NOMO-1 treated with DMSO at 0.1 percent for 48 hours (cell line): Measurements from ENCODE around the gene GUCY2F.

Source experiments
- DNase-seq: peaks from one replicate; lab custom pipeline; 2025; ENCODE audit not compliant: unreplicated experiment; lab: John Stamatoyannopoulos, UW

Gene GUCY2F

DNA sequence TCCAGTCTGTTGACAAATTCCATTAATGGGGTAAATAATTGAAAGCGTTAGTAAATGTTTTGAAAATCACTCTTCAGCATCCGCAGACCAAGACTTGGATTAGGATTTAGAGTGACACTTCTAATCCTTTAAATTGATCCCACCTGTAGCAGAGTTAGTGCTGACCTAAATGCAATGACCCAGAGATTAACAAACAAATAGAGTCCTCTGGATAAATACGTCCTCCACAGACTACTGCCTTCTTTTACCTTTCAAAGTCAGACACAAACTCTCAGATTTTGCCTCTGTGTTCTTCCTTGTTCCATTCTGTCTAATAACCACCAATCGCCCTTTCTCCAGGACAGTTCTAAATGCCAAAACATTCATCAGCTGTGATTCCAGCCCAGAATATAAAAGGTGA lies at the start of gene GUCY2F:
TSS of gene GUCY2F (minus strand) at position 101 of the 400 bp plus-strand sequence. CDS start 6,150 bp downstream, outside the sequence.
- no peak for DNase-seq

DNA sequence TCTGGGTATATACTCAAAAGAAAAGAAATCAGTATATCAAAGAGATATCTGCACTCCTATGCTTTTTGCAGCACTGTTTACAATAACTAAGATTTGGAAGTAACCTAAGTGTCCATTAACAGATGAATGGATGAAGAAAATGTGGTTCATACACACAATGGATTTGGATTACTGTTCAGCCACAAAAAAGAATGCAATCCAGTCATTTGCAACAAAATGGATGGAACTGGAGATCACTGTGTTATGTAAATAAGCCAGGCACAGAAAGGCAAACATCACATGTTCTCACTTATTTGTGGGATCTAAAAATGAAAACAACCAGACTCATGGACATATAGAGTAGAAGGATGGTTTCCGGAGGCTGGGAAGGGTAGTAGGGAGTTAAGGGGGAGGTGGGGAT lies 37.1 kb upstream of the GUCY2F start:
- DNase-seq, result no peak

DNA sequence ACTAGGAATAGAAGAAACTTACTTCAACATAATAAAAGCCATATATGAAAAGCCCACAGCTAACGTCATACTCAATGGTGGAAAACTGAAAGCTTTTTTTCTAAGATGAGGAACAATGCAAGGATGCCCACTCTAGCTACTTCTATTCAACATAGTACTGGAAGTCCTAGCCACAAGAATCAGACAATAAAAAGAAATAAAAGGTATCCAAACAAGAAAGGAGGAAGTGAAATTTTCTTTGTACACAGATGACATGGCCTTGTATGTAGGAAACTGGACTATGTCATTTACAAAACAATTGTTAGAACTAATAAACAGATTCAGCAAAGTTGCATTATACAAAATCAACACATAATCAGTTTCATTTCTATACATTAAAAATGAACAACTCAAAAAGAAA lies 29.2 kb upstream of the GUCY2F start:
- no peak for DNase-seq

DNA sequence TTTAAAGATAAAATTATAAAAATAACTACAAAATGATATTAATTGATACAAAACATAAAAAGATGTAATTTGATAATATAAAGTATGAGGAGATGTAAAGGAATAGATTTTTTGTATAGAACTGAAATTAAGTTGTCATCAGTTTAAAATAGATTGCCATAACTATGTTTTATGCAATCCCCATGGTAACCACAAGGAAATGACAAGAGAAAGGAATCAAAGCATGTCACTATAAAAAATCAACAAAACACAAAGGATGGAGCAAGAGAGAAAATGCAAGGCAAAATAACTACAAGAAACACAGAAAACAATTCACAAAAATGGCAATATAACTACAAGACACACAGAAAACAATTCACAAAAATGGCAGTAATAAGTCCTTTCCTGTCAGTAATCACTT lies 27.0 kb upstream of the GUCY2F start:
- DNase-seq, result no peak

DNA sequence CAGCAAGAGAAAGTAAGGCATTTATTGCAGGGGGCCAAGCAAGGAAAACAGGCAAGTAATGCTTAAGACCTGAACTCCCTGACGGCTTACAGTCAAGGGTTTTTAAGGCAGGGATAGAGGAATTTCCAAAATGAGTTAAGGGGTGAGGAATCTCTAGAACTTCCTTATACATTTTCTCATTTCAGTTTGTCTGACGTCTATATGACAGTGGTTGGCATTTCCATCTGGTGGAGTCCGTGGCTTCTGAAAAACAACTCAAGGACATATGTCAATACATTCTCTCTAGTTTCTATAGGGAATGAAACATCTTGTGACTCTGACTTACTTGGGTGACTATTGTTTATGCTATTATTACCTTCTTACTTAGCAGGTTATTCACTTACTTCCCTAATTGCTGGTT lies 19.3 kb upstream of the GUCY2F start:
- DNase-seq, result no peak

DNA sequence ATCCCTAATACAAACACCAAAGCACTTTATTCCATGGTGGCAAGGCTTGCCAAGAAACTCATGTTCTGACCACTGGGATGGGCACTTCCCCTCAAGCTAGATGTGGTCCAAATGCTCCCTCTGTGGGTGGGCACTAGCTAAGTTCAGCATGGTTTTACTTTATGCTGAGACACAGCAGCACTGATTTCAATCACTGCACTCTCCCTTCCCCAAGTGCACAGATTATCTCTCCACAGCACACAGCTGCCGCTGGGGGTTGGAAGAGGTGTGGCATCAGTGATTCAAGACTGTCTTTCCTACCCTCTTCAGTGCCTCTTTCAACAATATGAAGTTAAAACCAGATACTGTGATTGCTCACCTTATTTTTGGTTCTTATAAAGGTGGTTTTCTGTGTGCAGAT lies 16.5 kb upstream of the GUCY2F start:
- no peak for DNase-seq

DNA sequence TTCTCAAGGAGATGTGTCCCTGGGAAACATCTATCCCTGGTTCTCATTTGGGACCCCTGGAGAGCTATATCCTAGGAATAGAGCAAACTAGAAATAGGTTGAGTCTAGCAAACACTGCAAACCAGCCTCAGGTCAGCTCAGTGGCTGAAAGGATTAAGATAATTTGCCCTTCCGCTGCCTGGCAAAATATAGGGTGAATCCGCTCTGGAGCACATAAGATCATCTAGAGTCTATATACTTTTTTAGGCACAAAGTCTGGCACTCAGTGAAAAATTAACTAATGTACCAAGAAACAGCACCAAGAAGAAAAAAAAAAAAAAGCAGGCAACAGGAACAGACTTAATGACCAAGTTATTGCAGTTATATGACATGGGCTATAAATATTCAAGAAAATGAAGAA lies 7.3 kb upstream of the GUCY2F start:
- peak; percentile 11 for DNase-seq

DNA sequence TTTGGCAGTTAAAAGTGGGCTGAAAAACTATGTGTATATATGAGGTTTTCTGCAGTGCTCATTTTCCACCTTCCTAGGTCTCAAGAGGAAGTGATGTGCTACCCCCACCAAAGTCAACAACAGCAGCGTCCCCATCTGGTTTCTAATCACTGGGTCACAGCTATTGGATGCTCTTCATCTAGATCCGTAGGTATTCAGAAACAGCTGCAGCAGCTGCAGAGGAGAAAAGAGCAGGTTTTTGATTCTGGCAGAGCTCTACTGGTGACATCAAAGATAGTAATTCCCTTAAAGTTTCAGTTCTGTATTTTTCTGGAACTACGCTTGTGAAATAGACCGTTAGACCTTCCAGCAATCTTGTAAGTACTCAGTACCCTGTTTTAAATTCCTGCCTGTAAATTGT lies 5.8 kb upstream of the GUCY2F start:
- DNase-seq, result peak; percentile 79

DNA sequence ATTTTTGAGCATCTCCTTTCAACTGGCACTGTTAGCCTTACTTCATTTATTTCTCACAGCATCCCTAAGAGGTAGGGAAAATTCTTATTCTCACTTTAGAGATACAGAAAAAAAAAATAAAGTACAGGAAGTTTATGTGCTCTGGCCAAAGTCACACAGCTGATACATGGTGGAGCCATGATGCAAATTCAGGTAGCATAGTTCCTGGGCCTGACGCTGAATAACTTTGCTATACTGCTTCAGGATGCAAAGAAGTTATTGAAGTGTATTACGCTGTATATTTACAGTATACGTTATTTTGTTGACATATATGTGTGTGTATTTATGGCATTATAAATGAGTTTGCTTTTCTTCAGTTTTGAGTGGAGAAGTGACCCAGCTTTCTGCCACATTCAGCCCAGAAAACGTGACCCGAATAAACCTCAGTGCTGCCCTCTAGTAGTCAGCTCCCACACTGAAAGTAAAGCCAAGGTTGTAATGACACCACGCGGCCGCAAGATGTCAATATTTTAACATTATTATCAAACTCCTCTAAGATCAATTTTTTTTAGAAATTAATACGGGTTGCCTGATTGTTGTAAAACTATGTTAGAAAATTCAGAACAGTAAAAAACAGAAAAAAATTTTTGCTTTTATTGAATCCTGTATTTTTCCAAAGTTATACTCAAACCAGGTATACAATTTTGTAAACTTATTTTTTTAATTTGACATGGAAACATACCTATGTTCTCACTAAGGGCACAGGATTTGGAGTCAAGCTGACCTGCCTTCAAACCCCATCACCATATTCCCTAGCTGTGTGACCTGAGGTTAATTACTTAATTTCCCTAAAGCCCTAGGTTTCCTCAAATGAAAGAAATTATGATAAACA lies 3.8 kb upstream of the GUCY2F start:
- peak; percentile 71 for DNase-seq

DNA sequence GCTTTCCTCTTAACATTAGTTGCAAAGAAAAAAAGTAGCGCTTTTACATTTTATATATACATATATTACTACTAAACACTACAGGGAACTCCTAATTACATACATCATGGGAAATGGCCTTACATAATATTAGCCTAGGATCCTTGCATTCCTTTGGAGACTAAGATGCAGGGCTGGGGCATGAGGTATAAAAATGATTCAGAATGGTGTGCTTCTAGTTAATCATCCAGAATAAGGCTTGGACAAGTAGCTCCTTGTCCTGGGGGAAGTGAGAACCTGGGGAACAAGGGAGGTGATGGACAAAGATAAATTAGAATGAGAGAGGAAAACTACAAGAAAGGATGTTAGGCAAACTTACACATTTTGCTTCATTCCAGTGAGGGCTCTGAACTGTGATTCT lies 3.0 kb upstream of the GUCY2F start:
- DNase-seq, result no peak

DNA sequence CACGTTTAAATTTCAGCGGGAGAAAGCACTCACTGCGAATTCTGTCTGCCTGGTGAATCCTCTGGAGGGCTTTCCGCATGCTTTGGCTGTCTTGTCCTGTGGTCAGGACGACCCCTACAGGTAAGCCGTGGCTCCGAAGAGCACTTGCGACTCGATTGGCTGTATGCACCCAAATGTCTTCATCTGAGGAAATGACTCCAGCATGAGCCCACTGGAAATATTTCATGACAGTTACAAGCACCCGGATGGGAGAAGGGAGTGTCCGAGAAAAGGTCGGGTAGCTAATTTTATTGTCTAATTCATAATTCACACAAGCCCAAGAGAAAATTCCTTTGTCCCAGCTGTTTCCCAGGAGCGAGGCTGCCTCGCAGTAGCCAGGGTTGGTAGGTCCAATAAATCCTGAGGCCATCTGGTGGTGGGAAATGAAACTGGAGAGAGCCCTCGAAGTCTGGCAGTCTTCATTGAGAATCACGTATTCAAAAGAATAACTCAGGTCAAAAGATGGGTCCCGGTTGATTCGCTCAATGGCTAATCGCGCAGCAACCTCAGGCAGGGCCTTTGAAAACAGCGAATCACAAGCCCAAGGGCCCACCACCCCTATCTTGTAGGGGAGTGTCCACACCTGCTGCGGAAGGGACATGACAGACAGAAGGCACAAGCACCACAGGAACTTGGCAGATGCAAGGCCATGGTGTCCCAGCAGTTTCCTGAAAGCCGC lies 6.6 kb downstream of the GUCY2F start:
- DNase-seq, result peak; percentile 53

DNA sequence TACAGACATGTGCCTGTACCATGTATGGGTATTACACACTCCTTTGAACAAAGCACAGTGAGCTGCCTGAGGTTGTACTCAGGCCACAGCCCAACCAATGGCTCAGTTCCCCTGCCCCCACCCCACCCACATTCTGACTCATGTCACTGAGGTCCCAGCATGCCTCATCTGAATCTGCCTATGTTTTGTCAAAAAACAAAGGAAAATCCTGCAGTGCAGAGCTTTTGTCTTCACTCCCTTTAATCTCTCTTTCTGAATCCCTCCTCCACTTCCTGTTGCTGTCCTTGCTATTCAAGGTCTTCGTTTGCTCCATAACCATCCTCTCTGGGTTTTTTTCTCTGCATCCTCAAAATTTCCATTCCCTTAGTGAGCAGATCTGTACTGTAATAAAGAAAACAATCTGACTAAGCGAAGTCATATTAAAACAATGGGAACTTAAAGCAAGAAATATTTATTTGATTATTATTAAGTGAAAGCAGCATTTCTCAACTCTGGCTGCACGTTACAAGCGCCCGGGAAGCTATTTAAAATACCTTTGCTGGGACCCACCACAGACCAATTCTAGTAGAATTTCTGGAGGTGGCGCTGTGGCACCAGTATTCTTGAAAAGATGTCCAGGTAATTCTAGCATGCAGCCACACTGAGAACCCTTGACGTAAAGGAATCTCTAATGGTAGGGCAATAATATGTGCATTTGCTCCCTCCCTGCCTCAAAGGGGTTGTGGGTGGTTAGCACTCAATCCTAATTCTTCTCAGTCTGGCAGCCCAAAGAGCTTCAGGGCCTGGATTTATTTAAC lies 8.7 kb downstream of the GUCY2F start:
- DNase-seq, result no peak

DNA sequence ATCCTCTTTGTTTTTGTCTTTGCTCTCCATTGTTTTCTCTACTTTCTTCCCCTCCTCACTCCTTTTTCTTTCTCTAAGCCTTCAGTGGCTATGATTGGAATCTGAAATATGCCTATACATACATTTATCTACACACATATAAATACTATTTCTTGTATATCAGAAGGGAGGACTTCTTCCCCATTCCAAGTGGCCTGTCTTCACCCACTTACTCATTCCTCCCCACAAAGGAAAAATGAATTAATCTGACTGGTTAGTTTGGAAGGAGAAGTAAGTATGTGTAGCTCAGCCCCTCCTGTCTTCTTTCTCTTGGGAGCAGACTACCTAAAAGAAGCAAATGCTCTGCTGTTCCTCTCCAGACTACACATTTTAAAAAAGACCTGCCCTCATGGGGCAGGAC lies 17.7 kb downstream of the GUCY2F start:
- no peak for DNase-seq

DNA sequence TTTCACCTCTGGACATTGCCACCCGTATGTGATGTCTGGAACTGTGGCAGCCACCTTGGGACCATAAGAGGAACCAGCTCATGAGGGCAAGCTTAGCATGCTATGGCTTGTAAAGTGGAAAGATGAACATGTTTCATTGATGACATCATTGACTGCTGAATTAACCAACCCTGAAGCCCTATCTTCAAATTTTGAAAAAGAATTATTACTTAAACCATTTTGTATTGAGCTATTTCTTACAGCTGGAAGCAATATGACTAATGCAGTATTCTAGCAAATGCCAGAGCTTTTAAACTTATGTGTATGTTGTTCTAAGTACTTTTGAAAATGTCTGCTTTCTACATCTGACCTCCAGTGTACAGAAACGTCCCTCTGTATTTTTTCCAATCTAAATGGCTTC lies 18.1 kb downstream of the GUCY2F start:
- no peak for DNase-seq

DNA sequence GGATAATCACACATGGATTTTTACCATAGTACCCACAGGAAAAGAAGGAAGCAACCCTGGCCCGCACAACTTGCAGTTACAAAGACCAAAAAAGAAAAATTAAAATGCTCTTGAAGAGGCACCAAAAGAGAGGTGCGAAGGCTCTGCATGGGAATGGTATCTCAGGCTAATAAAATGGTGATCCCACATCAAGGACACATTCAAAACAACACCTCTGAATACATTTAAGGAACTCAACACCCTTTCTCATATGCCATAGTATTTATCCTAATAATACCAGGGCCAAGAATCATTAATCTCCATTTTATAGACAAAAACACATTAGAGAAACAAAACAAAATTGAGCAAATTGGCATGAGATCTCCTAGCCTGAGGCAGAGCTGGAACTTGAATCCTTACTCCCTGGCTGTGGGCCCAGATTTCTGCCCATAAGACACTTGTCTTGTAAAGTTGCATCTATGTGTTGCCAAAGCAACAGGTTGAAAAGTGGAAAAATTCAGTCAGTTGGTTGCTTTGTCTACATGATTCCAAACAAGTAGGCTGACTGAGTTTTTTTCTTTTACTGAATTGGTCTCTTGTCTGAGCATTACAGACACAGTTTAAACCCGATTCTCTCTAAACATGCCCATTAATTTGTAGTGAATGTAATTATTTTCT lies 33.5 kb downstream of the GUCY2F start:
- DNase-seq, result no peak

DNA sequence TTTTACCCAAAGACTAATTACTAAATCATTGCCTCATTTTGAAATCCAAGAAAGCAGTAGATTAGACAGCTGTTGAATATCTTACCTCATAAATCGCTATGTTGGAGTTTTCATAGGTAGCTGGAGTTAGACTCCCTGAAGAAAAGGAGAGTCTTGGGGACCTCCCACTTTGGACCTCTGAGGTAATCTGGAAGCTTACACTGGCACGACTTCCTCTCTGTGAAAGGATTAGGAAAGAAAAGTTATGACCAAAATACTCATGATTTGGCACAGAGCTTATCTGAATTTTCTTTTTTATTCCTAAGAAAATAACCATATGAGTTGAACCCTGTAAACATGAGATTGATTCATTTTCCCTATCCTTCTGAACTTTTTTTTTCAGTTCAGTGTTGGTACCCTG lies 40.6 kb downstream of the GUCY2F start:
- DNase-seq, result peak; percentile 16

DNA sequence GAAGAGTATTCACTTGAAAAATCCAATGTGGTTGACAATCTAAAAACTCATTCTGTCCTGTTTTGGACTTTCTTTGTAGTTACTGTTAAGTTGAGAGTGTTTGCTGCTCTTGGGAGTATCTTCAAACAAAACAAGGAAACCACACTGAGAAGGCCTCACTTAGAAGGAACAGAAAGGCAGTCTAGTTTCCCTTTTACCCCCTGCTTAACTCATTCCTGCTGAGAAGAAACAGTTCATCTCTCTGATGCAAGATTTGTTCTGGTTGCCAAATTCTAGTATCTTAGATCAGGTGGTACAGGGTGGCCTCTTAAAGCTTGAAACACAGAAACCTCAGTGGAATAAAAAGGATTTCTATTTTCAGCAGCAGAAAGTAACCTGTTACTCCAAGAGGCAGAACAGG lies 41.4 kb downstream of the GUCY2F start:
- peak; percentile 75 for DNase-seq

DNA sequence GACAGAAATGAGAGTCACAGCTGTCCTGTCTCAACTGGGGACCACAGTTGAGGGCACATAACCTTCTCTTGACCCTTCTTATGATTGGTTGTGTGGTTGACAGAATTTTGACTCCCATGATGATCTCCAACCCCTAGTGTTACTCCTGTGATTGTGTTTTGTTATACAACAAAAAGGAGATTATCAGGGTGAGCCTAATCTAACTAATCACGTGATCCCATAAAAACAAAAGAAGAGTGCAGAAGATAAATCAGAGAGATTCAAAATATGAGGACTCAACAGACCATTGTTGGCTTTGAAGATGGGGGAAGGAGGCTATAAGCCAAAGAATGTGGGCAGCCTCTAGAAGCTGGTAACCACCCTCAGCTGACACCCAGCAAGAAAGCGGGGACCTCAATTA lies 72.7 kb downstream of the GUCY2F start:
- no peak for DNase-seq

DNA sequence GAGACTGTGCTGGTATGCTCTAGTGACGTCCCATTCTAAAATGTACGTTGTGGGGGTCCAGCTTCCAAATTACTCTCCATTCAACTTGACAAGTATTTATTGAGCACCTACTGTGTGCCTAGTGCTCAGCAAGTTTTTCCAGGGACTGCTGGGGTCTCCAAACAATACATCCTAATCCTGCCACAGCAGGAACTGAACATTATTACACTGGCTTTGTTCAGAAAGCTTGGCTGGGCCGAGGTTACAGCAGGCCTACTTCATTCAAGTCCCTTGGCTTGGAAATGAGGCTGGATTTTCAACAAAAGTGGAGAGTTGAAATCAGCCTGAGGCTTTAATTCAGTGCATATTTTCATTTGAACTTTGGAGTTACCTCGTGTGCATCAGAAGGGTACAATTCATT lies 78.0 kb downstream of the GUCY2F start:
- DNase-seq, result no peak

DNA sequence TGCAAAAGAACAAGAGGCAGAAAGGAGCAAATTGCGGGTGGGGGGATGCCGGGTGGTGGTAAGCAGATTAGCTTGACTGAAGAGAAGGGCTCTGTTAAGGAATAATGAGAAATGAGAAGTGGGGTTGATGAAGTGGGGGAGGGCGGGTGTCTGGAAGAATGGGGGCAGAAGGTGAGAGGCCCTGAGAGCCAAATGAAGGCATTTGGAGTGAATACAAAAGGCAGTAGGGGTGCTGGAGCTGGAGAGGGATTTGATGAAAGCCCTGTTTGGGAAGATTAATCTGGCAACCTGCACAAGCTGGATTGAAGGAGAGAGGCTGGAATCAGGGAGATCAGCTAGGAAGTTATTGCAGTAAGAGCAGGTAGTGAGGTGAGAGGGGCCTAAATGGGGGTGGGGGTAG lies 82.1 kb downstream of the GUCY2F start:
- DNase-seq, result no peak

DNA sequence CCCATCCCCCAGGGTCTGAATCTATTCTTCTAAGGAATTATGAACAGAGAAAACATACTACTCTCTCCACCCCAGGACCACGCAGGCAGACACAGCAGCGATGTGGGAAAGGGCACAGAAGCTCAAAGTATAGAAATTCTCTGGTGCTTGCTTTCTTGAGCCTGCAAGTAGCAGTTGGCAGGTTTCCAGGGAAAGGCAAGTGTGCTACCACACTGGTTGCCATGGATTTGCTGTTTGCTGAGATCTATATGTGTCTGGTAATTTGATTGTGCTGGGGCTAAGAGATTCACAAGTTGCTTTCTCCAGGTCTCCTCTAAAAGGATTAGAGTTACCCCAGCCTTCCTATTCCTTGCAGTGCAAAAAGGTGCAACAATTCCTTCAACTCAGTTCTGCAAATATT lies 83.1 kb downstream of the GUCY2F start:
- DNase-seq, result no peak
